Endothelial cell of umbilical vein (primary cell): ENCODE results near the gene PDK2. TPM values are rescaled to one million over a fixed set of nuclear protein-coding genes. Genes with fewer than 3 reads are reported as not detected.

Experiments used
- BruUV-seq: library from RNA; stranded (reverse); fragments of 400-500 nt; replicated peaks from 2 replicates; lab custom pipeline; 2021; lab: Mats Ljungman, UMichigan
- CTCF ChIA-PET: fragments of 300-600, 350-600 bp; sonication (Branson Sonifier 250); formaldehyde crosslinking; loops from one replicate; lab custom pipeline; 2021; ENCODE audit warnings: antibody characterized with exemption, inconsistent platforms; lab: Charles Lee
- POLR2A ChIA-PET: fragments of 300-600, 350-600 bp; sonication (Branson Sonifier 250); formaldehyde crosslinking; loops from one replicate; lab custom pipeline; 2021; ENCODE audit warnings: antibody characterized with exemption, inconsistent platforms; lab: Charles Lee
- DNase-seq: peaks from one replicate; pipeline ENCODE4 v3.0.0-alpha.2; 2011; ENCODE audit warnings: low read depth, low spot score
- FAIRE-seq: peaks from 2 replicates; lab custom pipeline; 2011; peaks lifted over from hg19 to GRCh38; lab: Jason Lieb, UNC
- H2AFZ ChIP-seq: 2 replicates; pipeline ENCODE4 v1.6.0; 2012; ENCODE audit warnings: low read depth, low read length, control low read depth, inconsistent platforms
- H3K27ac ChIP-seq: 2 replicates; pipeline ENCODE4 v1.5.1; 2011; ENCODE audit warnings: low read depth, mild to moderate bottlenecking, control low read depth, low read length, moderate library complexity; ENCODE audit not compliant: insufficient read depth
- H3K27me3 ChIP-seq, 2 experiments: 2 replicates each; pipeline versions ENCODE4 v1.6.0 to v1.6.1; 2011; ENCODE audit warnings: low read length in 2 of 2, mixed read lengths in 1 of 2; ENCODE audit not compliant: control insufficient read depth in 2 of 2, insufficient read depth in 2 of 2
- H3K36me3 ChIP-seq, 2 experiments: 2 replicates in 1 of 2; 3 replicates in 1 of 2; pipeline ENCODE4 v1.5.1; 2011; ENCODE audit warnings: low read length in 2 of 2, mild to moderate bottlenecking in 1 of 2, moderate library complexity in 1 of 2; ENCODE audit not compliant: control insufficient read depth in 2 of 2, insufficient read depth in 2 of 2; ENCODE audit errors: extremely low read depth in 1 of 2
- H3K4me1 ChIP-seq: 3 replicates; pipeline ENCODE4 v1.5.1; 2011; ENCODE audit warnings: mild to moderate bottlenecking, low read length; ENCODE audit not compliant: control insufficient read depth, insufficient read depth; ENCODE audit errors: extremely low read depth
- H3K4me2 ChIP-seq: 2 replicates; pipeline ENCODE4 v1.6.1; 2011; ENCODE audit warnings: low read length, control low read depth, mixed read lengths; ENCODE audit not compliant: insufficient read depth
- H3K4me3 ChIP-seq, 3 experiments: fragments of 200-600 bp in 1 of 3; sonication (generic), shearing (Covaris generic) in 1 of 3; replicated peaks in 1 of 3; 2 replicates each; pipeline ENCODE4 v1.5.1; 2011 to 2016; ENCODE audit warnings: control low read depth in 3 of 3, low read length in 3 of 3, mild to moderate bottlenecking in 2 of 3, inconsistent platforms in 1 of 3, low read depth in 1 of 3, moderate library complexity in 1 of 3; ENCODE audit not compliant: insufficient read depth in 1 of 3
- H3K79me2 ChIP-seq: 2 replicates; pipeline ENCODE4 v1.6.0; 2012; ENCODE audit warnings: low read length, inconsistent platforms; ENCODE audit not compliant: control insufficient read depth, insufficient read depth
- H3K9ac ChIP-seq: replicated peaks from 2 replicates; pipeline ENCODE3; 2011; ENCODE audit warnings: low read length, control low read depth; ENCODE audit not compliant: insufficient read depth; ENCODE audit errors: extremely low read depth
- H3K9me1 ChIP-seq: replicated peaks from 3 replicates; pipeline ENCODE4 v1.6.0; 2011; ENCODE audit warnings: mild to moderate bottlenecking, low read length; ENCODE audit not compliant: control insufficient read depth, insufficient read depth; ENCODE audit errors: extremely low read depth
- H3K9me3 ChIP-seq: replicated peaks from 2 replicates; pipeline ENCODE4 v1.5.1; 2012; ENCODE audit warnings: low read length, inconsistent platforms; ENCODE audit not compliant: control insufficient read depth, insufficient read depth
- H4K20me1 ChIP-seq: replicated peaks from 2 replicates; pipeline ENCODE3; 2011; ENCODE audit warnings: mild to moderate bottlenecking, low read length; ENCODE audit not compliant: control insufficient read depth, insufficient read depth; ENCODE audit errors: extremely low read depth
- CTCF ChIP-seq, 2 donors: IDR thresholded peaks; 1 replicate in 1 of 2; 2 replicates in 1 of 2; pipeline ENCODE4 v1.5.1; 2011; ENCODE audit warnings: low read length in 2 of 2, mild to moderate bottlenecking in 2 of 2, moderate library complexity in 2 of 2, control low read depth in 1 of 2, inconsistent platforms in 1 of 2, low read depth in 1 of 2; ENCODE audit not compliant: insufficient read depth in 1 of 2; ENCODE audit errors: extremely low read depth in 1 of 2
- EZH2 ChIP-seq: IDR thresholded peaks from 2 replicates; pipeline ENCODE4 v1.6.1; 2012; ENCODE audit warnings: borderline replicate concordance, low read depth, mild to moderate bottlenecking, moderate library complexity, low read length, inconsistent platforms; ENCODE audit not compliant: severe bottlenecking
- FOS ChIP-seq: IDR thresholded peaks from 2 replicates; pipeline ENCODE4 v1.6.1; 2011; ENCODE audit warnings: mild to moderate bottlenecking, low read length, moderate library complexity, borderline replicate concordance; ENCODE audit not compliant: insufficient read depth
- GATA2 ChIP-seq: IDR thresholded peaks from 2 replicates; pipeline ENCODE4 v1.7.0; 2011; ENCODE audit warnings: low read depth, mild to moderate bottlenecking, moderate library complexity, mixed read lengths, low read length; ENCODE audit not compliant: insufficient read length, insufficient read depth
- JUN ChIP-seq: IDR thresholded peaks from 2 replicates; pipeline ENCODE4 v1.6.1; 2011; ENCODE audit warnings: borderline replicate concordance, low read depth; ENCODE audit not compliant: insufficient read length, insufficient read depth
- MAX ChIP-seq: IDR thresholded peaks from 2 replicates; pipeline ENCODE4 v1.6.1; 2011; ENCODE audit not compliant: insufficient read depth, insufficient read length
- dilution Hi-C: fragments of 300-500 bp; cut with MboI; formaldehyde crosslinking; loops from one replicate; pipeline ENCODE4 v1.15.0; 2019; ENCODE audit warnings: low sequenced_read_pairs; ENCODE audit not compliant: extremely low pct_ligation_motif_present
- intact Hi-C: fragments of 100-400 bp; cut with micrococcal nuclease; formaldehyde crosslinking; loops from one replicate; pipeline ENCODE4 v1.10.0; 2022
- polyA plus RNA-seq, 4 experiments: library from polyadenylated mRNA; depleted of rRNA in 3 of 4; stranded (reverse) in 3 of 4; unstranded in 1 of 4; fragments of >200 nt; gene quantifications; 2 replicates each; pipeline versions ENCODE4 v1.2.1 to v1.2.3, GENCODE V29; 2011 to 2012; ENCODE audit warnings: missing spikeins in 1 of 4
- total RNA-seq: library from RNA; stranded (reverse); gene quantifications from 2 replicates; pipeline ENCODE4 v1.2.3, GENCODE V29; 2021

PDK2 gene
- total and polyA plus RNA-seq, 2 donors (not counting 3 experiments of a cell fraction or from before 2014, with no cell fraction given): 21.3 to 114 TPM

GRCh38 chr17:50136096-50136687 is 41.0 kb downstream of the PDK2 start:
- no peak overlapping the region for H3K4me3 ChIP-seq
- no peak overlapping the region for H2AFZ ChIP-seq
- H3K9me1 ChIP-seq: no peaks in the 10 kb centered on the region
- DNase-seq: no peak
- no peaks in the 10 kb centered on the region for H4K20me1 ChIP-seq
- no peak for FAIRE-seq
- no TSS peak for BruUV-seq
- H3K4me2 ChIP-seq: no peak overlapping the region
- intact Hi-C loops: no loop called here
- dilution Hi-C loops: no loop called here
- peaks cover 22 to 56% of the 10 kb centered on the region in 2 experiments for H3K36me3 ChIP-seq
- no peak overlapping the region for H3K27ac ChIP-seq
- no peak for TF ChIP-seq FOS
- no peak for TF ChIP-seq CTCF (IDR thresholded peaks at IDR 0.05; ENCODE audit: extremely low read depth in 1 of 2, insufficient read depth in 1 of 2, low read depth in 1 of 2, low read length in 2 of 2)
- TF ChIP-seq EZH2: no peak
- no peak for TF ChIP-seq GATA2
- TF ChIP-seq JUN: no peak
- TF ChIP-seq MAX: no peak
- POLR2A ChIA-PET: no interaction called here
- H3K4me1 ChIP-seq: peaks cover 15% of the 10 kb centered on the region
- H3K27me3 ChIP-seq: no peaks in the 10 kb centered on the region
- H3K9me3 ChIP-seq: no peaks in the 10 kb centered on the region
- H3K9ac ChIP-seq: no peak overlapping the region
- CTCF ChIA-PET: interaction anchor here (0.9 to 2.7 kb wide), 6 partner anchors 10 to 34 kb away, joined by 3 to 11 read pairs (median 3); no protein-coding TSS in a partner anchor
- H3K79me2 ChIP-seq: no peaks in the 10 kb centered on the region
